Spleen (tissue), 11 donors: Measurements from ENCODE around the gene GTF2I. TPM values are rescaled to one million over a fixed set of nuclear protein-coding genes. Genes with fewer than 3 reads are reported as not detected.
"Not testable (repeated sequence)": the region's sequence is repeated elsewhere in the genome, so short reads cannot be mapped to it uniquely, and the experiment has no call there.

Experiments
- DNase-seq: peaks from one replicate; pipeline ENCODE4 v3.0.0-alpha.2; 2020
- H3K27ac ChIP-seq, 8 donors: fragments of 200-600 bp; sonication (generic) in 7 of 8; 1 replicate in 4 of 8; 2 replicates in 4 of 8; pipeline versions ENCODE4 v1.5.0 to v1.8.0; 2016 to 2021; ENCODE audit warnings: inconsistent platforms in 4 of 8, mild to moderate bottlenecking in 4 of 8, moderate library complexity in 1 of 8
- H3K27me3 ChIP-seq, 7 donors: fragments of 200-600 bp; sonication (generic) in 6 of 7; replicated peaks in 1 of 7; 1 replicate in 4 of 7; 2 replicates in 3 of 7; pipeline versions ENCODE4 v1.5.0 to v1.8.0; 2016 to 2021; ENCODE audit warnings: inconsistent platforms in 3 of 7, mild to moderate bottlenecking in 1 of 7
- H3K36me3 ChIP-seq, 6 donors: fragments of 200-600 bp; sonication (generic) in 5 of 6; 1 replicate in 4 of 6; 2 replicates in 2 of 6; pipeline versions ENCODE4 v1.5.0 to v1.8.0; 2016 to 2021; ENCODE audit warnings: inconsistent platforms in 2 of 6
- H3K4me1 ChIP-seq, 6 donors: fragments of 200-600 bp; sonication (generic) in 5 of 6; 1 replicate in 3 of 6; 2 replicates in 3 of 6; pipeline versions ENCODE4 v1.5.0 to v1.8.0; 2016 to 2021; ENCODE audit warnings: inconsistent platforms in 3 of 6
- H3K4me3 ChIP-seq, 8 donors: fragments of 200-600 bp; sonication (generic) in 7 of 8; 1 replicate in 4 of 8; 2 replicates in 4 of 8; pipeline versions ENCODE4 v1.5.0 to v1.8.0; 2016 to 2021; ENCODE audit warnings: inconsistent platforms in 4 of 8, mild to moderate bottlenecking in 4 of 8, moderate library complexity in 2 of 8
- H3K9me3 ChIP-seq, 8 donors: fragments of 200-600 bp; sonication (generic) in 7 of 8; 1 replicate in 4 of 8; 2 replicates in 4 of 8; pipeline versions ENCODE4 v1.5.0 to v1.8.0; 2016 to 2021; ENCODE audit warnings: inconsistent platforms in 4 of 8
- POLR2A ChIP-seq, 3 donors: fragments of 450-650 bp; IDR thresholded peaks; one replicate each; pipeline ENCODE4 v1.5.1; 2017; ENCODE audit warnings: antibody characterized with exemption in 3 of 3, mild to moderate bottlenecking in 1 of 3
- POLR2AphosphoS5 ChIP-seq, 3 donors: sonication (generic); formaldehyde crosslinking; IDR thresholded peaks; one replicate each; pipeline ENCODE4 v1.5.1; 2017; ENCODE audit warnings: antibody characterized with exemption in 3 of 3
- WGBS, 5 donors: extraction: QIAGEN DNeasy Blood & Tissue Kit in 3 of 5; methylation state at CpG; one replicate each; pipeline versions ENCODE4 v1.1.5 to v1.1.7; 2013 to 2018; 5-methylcytosine and 5-hydroxymethylcytosine counted together
- intact Hi-C: fragments of 100-400 bp; cut with DNase I; formaldehyde crosslinking; loops from one replicate; pipeline ENCODE4 v1.15.0; 2023; ENCODE audit warnings: low total_unique reads
- polyA plus RNA-seq, 3 donors: library from polyadenylated mRNA; stranded (reverse); fragments of 200-250 nt; gene quantifications; one replicate each; pipeline ENCODE4 v1.2.1, GENCODE V29; 2013
- total RNA-seq, 7 donors: library from RNA; depleted of rRNA in 3 of 7; stranded (reverse); fragments of >200 nt in 3 of 7; fragmentation: NEBNext Ultra II Directional in 4 of 7; extraction: Animal tissue kit (Norgen Biotek cat#: 25700) in 4 of 7; gene quantifications; one replicate each; pipeline versions ENCODE4 v1.1.0 to v1.2.1, GENCODE V29; 2016 to 2021
- TF ChIP-seq, protein P1 (sequence below), 11 experiments: fragments of 200-600 bp in 7 of 11; fragments of 450-650 bp in 4 of 11; sonication (generic) in 4 of 11; IDR thresholded peaks in 8 of 11; conservative IDR thresholded peaks in 3 of 11; 1 replicate in 7 of 11; 2 replicates in 4 of 11; pipeline versions ENCODE4 v1.4.0 to v1.8.0; 2016 to 2021; ENCODE audit warnings: antibody characterized with exemption in 11 of 11, inconsistent platforms in 4 of 11, mild to moderate bottlenecking in 1 of 11
- donor health status: healthy with polysubstance abuse.
- donor health status: DM: no; HTN: no; CAD: no; lungs with moderate emphysema.
- donor health status: DM: no; HTN: no; CAD: no.
- donor health status: Bipolar disorder and iron deficiency.
- donor health status: healthy.
- donor health status: DM: no; HTN: no; CAD: no.
- donor health status: DM: yes; HTN: yes; CAD: no.

Gene GTF2I
- total and polyA plus RNA-seq, 10 donors = 13.5 to 257 (median 180) TPM

- Histone ChIP-seq H3K27me3 (no peaks in the 10 kb centered on the region), H3K9me3 (no peaks in the 10 kb centered on the region), H3K27ac (peak overlapping the region; percentile 98 to 100 (median 100)), H3K4me1 (peaks cover 39 to 58% (median 53%) of the 10 kb centered on the region in 6 donors), H3K4me3 (peak overlapping the region; percentile 84 to 100 (median 98)), H3K36me3 (no peaks in the 10 kb centered on the region)
- TF ChIP-seq, protein P1, sequence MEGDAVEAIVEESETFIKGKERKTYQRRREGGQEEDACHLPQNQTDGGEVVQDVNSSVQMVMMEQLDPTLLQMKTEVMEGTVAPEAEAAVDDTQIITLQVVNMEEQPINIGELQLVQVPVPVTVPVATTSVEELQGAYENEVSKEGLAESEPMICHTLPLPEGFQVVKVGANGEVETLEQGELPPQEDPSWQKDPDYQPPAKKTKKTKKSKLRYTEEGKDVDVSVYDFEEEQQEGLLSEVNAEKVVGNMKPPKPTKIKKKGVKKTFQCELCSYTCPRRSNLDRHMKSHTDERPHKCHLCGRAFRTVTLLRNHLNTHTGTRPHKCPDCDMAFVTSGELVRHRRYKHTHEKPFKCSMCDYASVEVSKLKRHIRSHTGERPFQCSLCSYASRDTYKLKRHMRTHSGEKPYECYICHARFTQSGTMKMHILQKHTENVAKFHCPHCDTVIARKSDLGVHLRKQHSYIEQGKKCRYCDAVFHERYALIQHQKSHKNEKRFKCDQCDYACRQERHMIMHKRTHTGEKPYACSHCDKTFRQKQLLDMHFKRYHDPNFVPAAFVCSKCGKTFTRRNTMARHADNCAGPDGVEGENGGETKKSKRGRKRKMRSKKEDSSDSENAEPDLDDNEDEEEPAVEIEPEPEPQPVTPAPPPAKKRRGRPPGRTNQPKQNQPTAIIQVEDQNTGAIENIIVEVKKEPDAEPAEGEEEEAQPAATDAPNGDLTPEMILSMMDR (IDR thresholded peaks at IDR 0.05 in 8 of 11, conservative IDR thresholded peaks at IDR 0.05 in 3 of 11) = peak in 6 of 11 experiments; percentile 15 to 54 (median 44)
- TF ChIP-seq POLR2AphosphoS5 (IDR thresholded peaks at IDR 0.05) (peak; percentile 89 to 96 (median 94)), POLR2A (IDR thresholded peaks at IDR 0.05) (peak in 2 of 3 donors; percentile 57 to 74)
- WGBS, 5 donors = 0 to 1% (median 1%) methylated on average over 32 to 60 of the region's 60 CpGs
- DNase-seq = peak; percentile 100
- intact Hi-C loops = no loop called here
Measured at GRCh38 chr7:74656837-74657691, 454 bp upstream of the GTF2I start.

DNA sequence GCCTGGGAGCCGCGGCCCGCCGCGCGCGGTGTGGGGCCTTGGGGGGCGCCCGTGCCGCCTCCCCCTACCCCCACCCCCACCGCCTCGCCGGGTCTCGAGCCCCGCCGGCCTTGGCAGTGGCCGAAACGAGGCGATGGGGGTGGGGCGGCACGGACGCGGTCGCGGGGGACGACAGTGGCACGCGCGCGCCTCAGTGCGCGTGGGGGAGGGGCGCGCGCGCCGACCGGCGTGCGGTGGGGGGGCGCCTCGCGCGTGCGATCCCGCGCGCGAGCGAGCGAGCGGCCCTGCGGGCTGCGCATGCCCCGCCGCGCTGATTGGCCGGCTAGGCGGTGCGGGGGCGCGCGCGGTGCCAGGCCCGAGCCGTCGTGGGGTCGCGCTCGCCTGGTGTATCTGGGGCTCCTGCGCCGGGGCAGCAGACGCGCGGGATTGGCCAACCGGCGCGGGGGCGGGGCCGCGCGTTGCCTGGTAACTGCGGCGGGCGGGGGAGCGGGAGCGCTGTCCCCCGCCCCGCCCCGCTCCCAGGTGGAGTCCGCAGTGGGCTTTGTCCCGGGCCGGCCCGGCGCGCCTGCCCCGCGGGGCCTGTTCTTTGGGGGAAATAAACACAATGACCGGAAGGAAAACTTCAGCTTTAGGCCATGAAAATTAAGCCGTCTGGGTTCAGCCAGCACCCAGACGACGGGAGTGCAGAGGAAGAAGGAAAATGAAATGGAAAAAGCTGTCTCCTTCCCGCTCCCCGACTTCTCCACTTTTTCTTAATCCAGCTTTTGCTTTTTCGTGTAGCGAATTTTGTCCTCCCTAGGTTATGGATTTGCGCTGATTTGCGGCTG is 873 bp downstream of the GTF2I start:
- Histone ChIP-seq H3K27me3 (no peaks in the 10 kb centered on the region), H3K36me3 (no peaks in the 10 kb centered on the region), H3K4me1 (peaks cover 41 to 71% (median 65%) of the 10 kb centered on the region in 6 donors), H3K9me3 (no peaks in the 10 kb centered on the region), H3K27ac (peak overlapping the region; percentile 98 to 100 (median 100)), H3K4me3 (peak overlapping the region; percentile 84 to 100 (median 98))
- WGBS, 5 donors = 3 to 12% (median 5%) methylated on average over 10 to 108 of the region's 108 CpGs
- DNase-seq = peak; percentile 97
- intact Hi-C loops = no loop called here
- no peak for TF ChIP-seq POLR2A (IDR thresholded peaks at IDR 0.05)
- TF ChIP-seq POLR2AphosphoS5 (IDR thresholded peaks at IDR 0.05) = peak in 2 of 3 donors; percentile 68

- H3K27me3 ChIP-seq, intact Hi-C loops, H3K9me3 ChIP-seq: not testable (repeated sequence)
- Histone ChIP-seq H3K4me3 (peak overlapping the region; percentile 7 to 100 (median 88)), H3K4me1 (peaks cover 41 to 88% (median 83%) of the 10 kb centered on the region in 6 donors), H3K36me3 (peaks cover 0 to 10% (median 4%) of the 10 kb centered on the region in 6 donors), H3K27ac (peak overlapping the region; percentile 51 to 100 (median 100))
- 35 to 55% (median 50%) methylated on average over 18 of the region's 18 CpGs for WGBS, 5 donors
- peak; percentile 72 for DNase-seq
Measured at GRCh38 chr7:74660202-74660601, 2.7 kb downstream of the GTF2I start.

GRCh38 chr7:74661836-74662794 is 4.6 kb downstream of the GTF2I start:
- H3K27me3 ChIP-seq, intact Hi-C loops, H3K9me3 ChIP-seq: not testable (repeated sequence)
- WGBS, 5 donors = 62 to 77% (median 68%) methylated on average over 21 of the region's 21 CpGs
- peak overlapping the region in 6 of 8 donors; percentile 99 to 100 (median 100) for H3K27ac ChIP-seq
- H3K36me3 ChIP-seq = peaks cover 0 to 26% (median 10%) of the 10 kb centered on the region in 6 donors
- peaks cover 36 to 88% (median 84%) of the 10 kb centered on the region in 6 donors for H3K4me1 ChIP-seq
- peak; percentile 59 for DNase-seq
- peak overlapping the region in 1 of 8 donors; percentile 100 for H3K4me3 ChIP-seq
